Prostate gland (tissue), 2 donors: ENCODE data around the gene PROM2. TPM values are rescaled to one million over a fixed set of nuclear protein-coding genes. Genes with fewer than 3 reads are reported as not detected.

Source experiments
- DNase-seq: peaks from one replicate; pipeline ENCODE4 v3.0.0-alpha.2; 2019; ENCODE audit warnings: low spot score
- H3K27ac ChIP-seq, 2 donors: fragments of 200-600 bp; sonication (generic); 2 replicates each; pipeline ENCODE4 v1.5.1; 2017 to 2019
- H3K27me3 ChIP-seq: fragments of 200-600 bp; sonication (generic); replicated peaks from 2 replicates; pipeline ENCODE4 v1.5.1; 2019; ENCODE audit not compliant: insufficient read depth
- H3K36me3 ChIP-seq, 2 donors: fragments of 200-600 bp; sonication (generic); 1 replicate in 1 of 2; 2 replicates in 1 of 2; pipeline versions ENCODE4 v1.5.1 to v1.8.1; 2017 to 2019
- H3K4me1 ChIP-seq: fragments of 200-600 bp; sonication (generic); replicated peaks from 2 replicates; pipeline ENCODE4 v1.5.1; 2019
- H3K4me3 ChIP-seq, 2 donors: fragments of 200-600 bp; sonication (generic); 2 replicates each; pipeline ENCODE4 v1.5.1; 2017 to 2019
- H3K9me3 ChIP-seq: fragments of 200-600 bp; sonication (generic); 2 replicates; pipeline ENCODE4 v1.5.1; 2017
- CTCF ChIP-seq, 4 experiments: fragments of 200-600 bp in 2 of 4; fragments of 450-650 bp in 2 of 4; sonication (generic) in 2 of 4; IDR thresholded peaks; 1 replicate in 3 of 4; 2 replicates in 1 of 4; pipeline ENCODE4 v1.5.1; 2016 to 2019; ENCODE audit warnings: antibody characterized with exemption in 4 of 4, mild to moderate bottlenecking in 2 of 4, moderate library complexity in 2 of 4
- POLR2A ChIP-seq: fragments of 450-650 bp; IDR thresholded peaks from one replicate; pipeline ENCODE4 v1.6.1; 2016; ENCODE audit warnings: antibody characterized with exemption, mild to moderate bottlenecking
- POLR2AphosphoS5 ChIP-seq: sonication (generic); formaldehyde crosslinking; IDR thresholded peaks from one replicate; pipeline ENCODE4 v1.6.1; 2017; ENCODE audit warnings: antibody characterized with exemption
- WGBS: methylation state at CpG from one replicate; pipeline ENCODE4 v1.1.5; 2018; 5-methylcytosine and 5-hydroxymethylcytosine counted together
- intact Hi-C: fragments of 100-400 bp; cut with DNase I; formaldehyde crosslinking; loops from one replicate; pipeline ENCODE4 v1.14.2; 2022
- total RNA-seq, 2 donors: library from RNA; depleted of rRNA; stranded (reverse); fragments of >200 nt; gene quantifications; one replicate each; pipeline ENCODE4 v1.1.0, GENCODE V29; 2016

Gene PROM2
- total RNA-seq, 2 donors from 2014 or later, result 43.4 to 80.1 TPM

GRCh38 chr2:95316466-95317122 lies 42.3 kb downstream of the PROM2 start:
- H3K4me1 ChIP-seq, result no peaks in the 10 kb centered on the region
- 69% methylated on average over 8 of the region's 8 CpGs for WGBS
- H3K27me3 ChIP-seq, result no peaks in the 10 kb centered on the region
- H3K27ac ChIP-seq, result no peak overlapping the region
- H3K9me3 ChIP-seq, result no peaks in the 10 kb centered on the region
- intact Hi-C loops, result loop anchor here (10.0 kb wide), 1 partner anchor 122 kb away; no protein-coding TSS in a partner anchor
- DNase-seq, result no peak
- H3K4me3 ChIP-seq, result no peak overlapping the region
- H3K36me3 ChIP-seq, result no peaks in the 10 kb centered on the region
- TF ChIP-seq CTCF (IDR thresholded peaks at IDR 0.05) (no peak), POLR2AphosphoS5 (no peak), POLR2A (no peak)

GRCh38 chr2:95317123-95317500 lies 42.9 kb downstream of the PROM2 start:
- WGBS, result 88% methylated on average over 6 of the region's 6 CpGs
- Histone ChIP-seq H3K4me3 (no peak overlapping the region), H3K4me1 (no peaks in the 10 kb centered on the region), H3K36me3 (no peaks in the 10 kb centered on the region), H3K27me3 (no peaks in the 10 kb centered on the region), H3K27ac (no peak overlapping the region), H3K9me3 (no peaks in the 10 kb centered on the region)
- intact Hi-C loops, result loop anchor here (10.0 kb wide), 1 partner anchor 122 kb away; no protein-coding TSS in a partner anchor
- no peak for TF ChIP-seq CTCF (IDR thresholded peaks at IDR 0.05)
- TF ChIP-seq POLR2AphosphoS5, result no peak
- TF ChIP-seq POLR2A, result no peak
- DNase-seq, result no peak

GRCh38 chr2:95317665-95318425 lies 43.6 kb downstream of the PROM2 start:
- H3K27ac ChIP-seq, result no peak overlapping the region
- H3K9me3 ChIP-seq, result no peaks in the 10 kb centered on the region
- no peaks in the 10 kb centered on the region for H3K27me3 ChIP-seq
- 90% methylated on average over 12 of the region's 12 CpGs for WGBS
- intact Hi-C loops, result loop anchor here (10.0 kb wide), 1 partner anchor 123 kb away; no protein-coding TSS in a partner anchor
- DNase-seq, result no peak
- TF ChIP-seq POLR2A, result no peak
- no peak for TF ChIP-seq POLR2AphosphoS5
- TF ChIP-seq CTCF (IDR thresholded peaks at IDR 0.05), result no peak
- no peaks in the 10 kb centered on the region for H3K4me1 ChIP-seq
- no peak overlapping the region for H3K4me3 ChIP-seq
- H3K36me3 ChIP-seq, result no peaks in the 10 kb centered on the region

- whole genome bisulfite sequencing, result 87% methylated on average over 13 of the region's 13 CpGs
- Histone ChIP-seq H3K36me3 (no peaks in the 10 kb centered on the region), H3K27me3 (no peaks in the 10 kb centered on the region), H3K9me3 (no peaks in the 10 kb centered on the region), H3K27ac (no peak overlapping the region), H3K4me3 (no peak overlapping the region), H3K4me1 (no peaks in the 10 kb centered on the region)
- no peak for DNase-seq
- TF ChIP-seq POLR2A, result no peak
- TF ChIP-seq POLR2AphosphoS5, result no peak
- no peak for TF ChIP-seq CTCF (IDR thresholded peaks at IDR 0.05)
- intact Hi-C loops, result loop anchor here (10.0 kb wide), 1 partner anchor 124 kb away; no protein-coding TSS in a partner anchor
These were observed 44.4 kb downstream of the PROM2 start for GRCh38 chr2:95318431-95319220.
